Gastroesophageal sphincter (tissue), 3 donors: ENCODE results near the gene NUAK2.

Experiments
- EP300 ChIP-seq: sonication (generic); formaldehyde crosslinking; IDR thresholded peaks from one replicate; pipeline ENCODE4 v1.6.1; 2017; ENCODE audit warnings: antibody characterized with exemption, mild to moderate bottlenecking
- POLR2AphosphoS5 ChIP-seq: sonication (generic); formaldehyde crosslinking; IDR thresholded peaks from one replicate; pipeline ENCODE4 v1.6.1; 2017; ENCODE audit warnings: antibody characterized with exemption
- TF ChIP-seq, protein P1 (sequence below), 4 experiments: fragments of 200-600 bp in 2 of 4; fragments of 450-650 bp in 2 of 4; sonication (generic) in 1 of 4; IDR thresholded peaks; one replicate each; pipeline ENCODE4 v1.5.1; 2017 to 2019; ENCODE audit warnings: antibody characterized with exemption in 4 of 4, mild to moderate bottlenecking in 2 of 4, moderate library complexity in 2 of 4

DNA sequence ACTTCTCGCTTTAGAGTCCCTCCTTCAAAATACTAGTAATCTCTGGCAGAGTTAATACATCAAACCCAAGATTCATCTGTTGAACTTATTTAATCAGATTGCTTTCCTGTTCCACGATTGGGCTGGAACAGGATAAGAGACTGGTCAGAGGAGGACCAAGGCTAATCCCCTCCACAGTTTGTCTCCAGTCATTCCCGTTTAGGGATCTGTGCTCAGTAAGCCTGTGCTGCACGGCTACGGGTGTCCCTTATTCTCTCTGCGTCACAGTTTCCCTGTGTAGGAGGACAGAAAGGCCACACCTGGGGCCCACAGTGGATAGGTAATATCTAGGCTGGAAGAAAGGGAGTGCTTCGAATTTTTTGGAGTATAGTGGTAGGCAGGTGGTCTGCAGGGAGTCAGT is 16.5 kb upstream of the NUAK2 start:
- TF ChIP-seq EP300 (no peak), POLR2AphosphoS5 (no peak)
- TF ChIP-seq, protein P1, sequence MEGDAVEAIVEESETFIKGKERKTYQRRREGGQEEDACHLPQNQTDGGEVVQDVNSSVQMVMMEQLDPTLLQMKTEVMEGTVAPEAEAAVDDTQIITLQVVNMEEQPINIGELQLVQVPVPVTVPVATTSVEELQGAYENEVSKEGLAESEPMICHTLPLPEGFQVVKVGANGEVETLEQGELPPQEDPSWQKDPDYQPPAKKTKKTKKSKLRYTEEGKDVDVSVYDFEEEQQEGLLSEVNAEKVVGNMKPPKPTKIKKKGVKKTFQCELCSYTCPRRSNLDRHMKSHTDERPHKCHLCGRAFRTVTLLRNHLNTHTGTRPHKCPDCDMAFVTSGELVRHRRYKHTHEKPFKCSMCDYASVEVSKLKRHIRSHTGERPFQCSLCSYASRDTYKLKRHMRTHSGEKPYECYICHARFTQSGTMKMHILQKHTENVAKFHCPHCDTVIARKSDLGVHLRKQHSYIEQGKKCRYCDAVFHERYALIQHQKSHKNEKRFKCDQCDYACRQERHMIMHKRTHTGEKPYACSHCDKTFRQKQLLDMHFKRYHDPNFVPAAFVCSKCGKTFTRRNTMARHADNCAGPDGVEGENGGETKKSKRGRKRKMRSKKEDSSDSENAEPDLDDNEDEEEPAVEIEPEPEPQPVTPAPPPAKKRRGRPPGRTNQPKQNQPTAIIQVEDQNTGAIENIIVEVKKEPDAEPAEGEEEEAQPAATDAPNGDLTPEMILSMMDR (IDR thresholded peaks at IDR 0.05): no peak
